Dedifferentiated amniotic fluid mesenchymal stem cell (primary cell): ENCODE results near the gene GPATCH2L.
A peak's percentile ranks its signal among the peaks of the same experiment; 100 is the strongest.

Source experiments
- DNase-seq: peaks from one replicate; pipeline ENCODE4 v3.0.0-alpha.2; 2016; ENCODE audit errors: extremely low spot score

GPATCH2L gene

DNA sequence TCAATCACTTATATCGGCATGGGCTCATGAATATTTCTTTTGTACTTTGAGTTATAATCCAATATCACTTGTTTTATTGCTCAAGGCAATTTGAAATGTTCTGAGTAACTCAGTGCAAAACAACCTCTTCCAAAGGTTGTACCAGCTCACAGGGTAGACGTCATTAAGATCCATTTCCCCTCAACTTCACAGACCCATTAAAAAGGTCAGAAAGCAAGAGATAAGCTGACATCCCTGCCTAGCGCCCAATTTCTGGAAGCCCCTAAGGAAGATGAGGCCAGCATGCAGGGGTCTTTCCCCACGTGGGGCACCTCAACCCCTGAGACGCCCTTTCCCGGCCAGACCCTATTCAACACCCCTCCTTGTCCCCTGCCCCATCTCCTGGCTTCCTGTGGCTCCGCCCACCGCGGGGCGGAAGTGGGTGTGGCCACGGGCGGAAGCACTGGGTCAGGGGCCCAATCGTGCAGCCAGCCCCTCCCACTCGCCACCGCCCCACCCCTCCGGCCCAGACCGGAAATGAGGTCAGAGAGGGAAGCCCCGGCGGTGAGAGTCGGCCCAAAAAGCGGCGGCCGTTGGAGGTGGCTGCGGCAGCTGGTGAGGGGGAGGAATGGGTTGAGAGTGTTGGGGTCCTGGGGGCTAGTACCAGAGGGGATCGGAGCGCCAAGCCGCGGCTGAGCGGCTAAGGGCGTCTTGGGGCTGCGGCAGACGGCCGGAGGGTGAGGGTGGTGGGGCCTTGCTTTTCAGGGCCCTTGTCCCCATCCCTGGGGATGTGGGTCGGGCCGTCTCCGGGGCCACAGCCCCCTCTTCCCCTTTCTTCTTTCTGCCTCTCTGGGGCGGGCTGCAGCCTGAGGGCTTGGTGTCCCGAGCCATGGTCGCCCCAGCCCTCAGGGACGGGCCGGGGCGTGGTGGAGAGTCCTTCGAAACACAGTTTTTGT, at the start of gene GPATCH2L:
TSS of gene GPATCH2L (plus strand) at position 525 of the 935 bp plus-strand sequence. CDS start 2,442 bp downstream, outside the sequence.
- DNase-seq, result peak; percentile 91

GRCh38 chr14:76104802-76105355, 46.8 kb upstream of the GPATCH2L start:
- DNase-seq, result no peak

DNA sequence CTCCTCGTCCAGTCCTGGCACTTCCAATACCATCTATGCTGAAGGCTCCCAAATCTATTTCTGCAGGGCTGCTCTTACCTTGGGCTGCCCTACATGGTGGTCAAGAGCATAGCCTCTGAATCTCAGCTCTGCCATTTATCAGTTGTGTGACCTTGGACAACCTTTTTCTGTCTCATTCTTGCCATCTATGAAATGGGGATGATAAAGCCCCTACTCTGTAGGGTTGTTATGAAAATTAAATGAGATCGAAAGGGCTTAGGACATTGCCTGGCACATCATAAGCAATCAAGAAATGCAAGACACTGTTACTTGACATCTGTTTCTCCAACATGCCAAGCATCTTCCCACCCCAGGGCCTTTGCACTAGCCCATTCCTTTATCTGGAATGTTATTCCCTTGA, 45.5 kb upstream of the GPATCH2L start:
- DNase-seq, result no peak

DNA sequence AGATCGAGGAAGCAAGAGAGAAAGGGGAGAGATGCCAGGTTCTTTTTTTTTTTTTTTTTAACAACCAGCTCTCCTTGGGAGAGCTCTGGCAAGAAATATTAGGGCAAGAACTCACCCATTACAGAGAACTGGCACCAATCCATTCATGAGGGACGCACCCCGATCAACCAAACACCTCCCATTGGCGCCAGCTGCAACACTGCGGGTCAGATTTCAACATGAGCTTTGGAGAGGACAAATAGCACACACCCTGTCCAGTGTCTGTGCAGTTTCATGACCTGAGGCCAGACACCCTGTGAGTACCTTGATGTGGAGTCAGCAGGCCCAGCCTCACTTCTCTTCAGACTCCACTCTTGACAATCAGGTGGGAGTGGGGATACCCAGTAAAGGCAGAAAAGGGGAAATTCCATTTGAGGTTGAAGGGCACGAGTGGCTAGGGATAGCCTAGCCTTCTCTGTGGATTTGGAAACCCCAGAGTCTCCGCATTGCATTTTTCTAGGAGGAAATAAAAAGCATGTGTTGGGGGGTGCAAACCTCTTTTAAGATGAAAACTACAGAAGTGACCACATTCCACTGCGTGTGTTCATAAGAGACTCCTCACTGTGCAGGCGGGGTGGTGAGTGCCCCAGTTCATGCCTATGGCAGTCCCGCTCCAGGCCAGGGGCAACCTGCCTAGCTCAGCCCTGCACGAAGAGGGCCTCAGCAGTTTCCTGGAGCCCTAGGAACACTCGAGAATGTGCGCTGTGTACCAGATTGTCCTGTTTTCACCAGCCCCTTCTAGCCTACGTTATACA, 42.4 kb upstream of the GPATCH2L start:
- DNase-seq, result no peak

- DNase-seq, result no peak
Measured at GRCh38 chr14:76112889-76113624, 38.7 kb upstream of the GPATCH2L start.

GRCh38 chr14:76113691-76114090, 38.0 kb upstream of the GPATCH2L start:
- DNase-seq, result no peak

DNA sequence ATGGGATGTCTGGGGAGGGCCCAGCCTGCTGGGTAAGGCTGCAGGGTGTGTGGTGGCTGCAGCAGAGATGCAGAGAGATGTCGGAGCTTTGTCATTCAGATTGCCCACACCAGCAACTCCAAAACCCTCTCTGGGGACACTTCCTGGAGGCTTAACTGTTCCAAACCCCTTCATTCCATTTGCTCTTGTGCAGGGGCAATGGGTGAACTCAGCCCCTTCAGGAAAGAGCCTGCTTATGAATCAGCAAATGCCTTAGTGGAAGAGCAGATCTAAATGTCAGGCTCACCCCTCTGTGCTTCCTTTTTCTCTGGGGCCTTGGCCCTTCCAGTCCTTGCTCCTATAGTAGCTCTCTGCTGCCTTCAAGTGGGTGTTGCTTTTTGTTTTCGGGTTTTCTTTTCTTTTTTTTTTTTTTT, 36.7 kb upstream of the GPATCH2L start:
- DNase-seq, result no peak

GRCh38 chr14:76117789-76118484, 33.8 kb upstream of the GPATCH2L start:
- DNase-seq, result no peak

- no peak for DNase-seq
Measured at GRCh38 chr14:76118594-76118993, 33.1 kb upstream of the GPATCH2L start.

GRCh38 chr14:76121089-76121748, 30.5 kb upstream of the GPATCH2L start:
- no peak for DNase-seq

- DNase-seq, result no peak
Measured at GRCh38 chr14:76123426-76124225, 28.1 kb upstream of the GPATCH2L start.

DNA sequence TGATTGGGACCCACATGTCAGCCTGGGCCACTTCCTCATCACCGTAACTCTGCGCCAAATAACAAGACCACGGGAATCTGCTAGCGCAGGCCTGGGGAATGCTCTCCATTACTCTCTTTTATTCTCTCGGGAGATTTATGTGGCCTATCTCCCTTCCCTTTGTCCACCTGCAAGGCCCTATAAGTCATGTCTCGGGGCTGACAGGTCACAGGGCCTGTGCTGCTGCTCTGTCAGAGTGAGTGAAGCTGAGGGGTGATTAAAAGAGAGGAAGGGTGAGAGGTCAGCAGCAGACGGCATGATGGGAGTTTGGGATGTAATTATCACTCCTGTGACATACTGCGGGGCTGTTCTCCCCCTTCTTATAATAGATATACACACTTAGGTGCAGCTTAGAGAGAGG, 26.2 kb upstream of the GPATCH2L start:
- DNase-seq, result no peak

DNA sequence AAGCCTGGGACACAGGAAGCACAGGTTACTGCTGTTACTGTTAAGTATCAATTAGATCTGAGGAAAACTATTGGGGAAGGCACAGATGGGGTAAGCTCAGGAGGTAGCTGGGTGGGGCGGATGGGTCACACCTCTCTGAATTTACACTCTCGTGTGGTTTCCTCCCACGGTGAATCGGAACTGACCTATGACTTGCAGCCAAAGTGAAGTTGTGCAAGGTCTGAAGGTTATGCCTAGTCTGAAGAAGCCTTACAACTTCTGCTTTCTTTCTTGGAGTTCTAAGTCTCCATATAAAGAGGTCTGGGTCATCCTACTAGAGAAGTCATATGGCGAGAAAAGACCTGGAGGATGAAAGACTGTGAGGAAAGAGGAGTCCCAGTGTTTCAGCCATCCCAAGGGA, 25.6 kb upstream of the GPATCH2L start:
- DNase-seq, result no peak

GRCh38 chr14:76129851-76130576, 21.7 kb upstream of the GPATCH2L start:
- DNase-seq, result no peak

DNA sequence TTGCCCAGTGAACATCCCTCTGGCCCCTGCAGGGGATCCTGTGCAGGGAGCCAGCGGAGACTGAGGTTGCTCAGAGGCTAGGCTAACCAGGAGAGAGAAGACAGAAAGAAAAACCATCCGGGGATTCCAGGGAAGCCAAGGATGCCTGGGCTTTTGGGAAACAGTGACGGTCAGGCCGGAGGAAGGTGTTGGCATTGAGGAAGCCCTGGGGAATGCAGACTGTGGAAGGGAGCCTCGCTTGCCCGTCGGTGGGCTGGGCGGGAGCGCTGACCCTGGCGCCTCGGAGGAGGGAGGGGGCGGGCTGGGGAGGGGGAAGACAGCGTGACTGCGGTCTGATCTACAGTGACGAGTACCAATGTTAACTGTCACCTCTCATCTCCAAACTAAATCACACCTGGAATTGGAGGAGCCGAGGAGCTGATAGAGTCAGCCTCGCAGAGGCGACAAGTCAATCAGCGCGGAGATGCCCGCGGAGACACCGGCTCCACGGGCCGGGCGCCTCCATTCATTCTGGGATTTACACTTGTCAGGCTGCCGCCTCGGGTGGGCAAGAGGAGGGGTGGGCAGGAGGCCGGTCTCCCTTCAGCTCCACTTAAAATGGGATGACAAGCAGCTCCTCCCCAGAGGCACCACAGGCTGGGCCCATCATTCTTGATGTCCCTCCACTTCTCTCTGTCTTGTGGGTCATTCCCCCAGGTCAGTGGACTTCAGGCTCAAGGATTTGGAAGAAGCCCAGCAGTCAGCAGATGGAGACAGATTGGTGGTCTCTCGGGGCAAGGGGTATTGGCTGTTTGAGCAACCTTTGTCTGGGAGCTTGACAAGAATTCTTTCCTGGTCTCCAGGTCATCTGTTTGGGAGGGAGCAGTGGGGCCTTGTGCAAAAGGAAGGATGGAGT, 20.4 kb upstream of the GPATCH2L start:
- DNase-seq, result no peak

- no peak for DNase-seq
Measured at GRCh38 chr14:76133103-76133502, 18.6 kb upstream of the GPATCH2L start.

GRCh38 chr14:76134231-76134630, 17.5 kb upstream of the GPATCH2L start:
- DNase-seq, result no peak

DNA sequence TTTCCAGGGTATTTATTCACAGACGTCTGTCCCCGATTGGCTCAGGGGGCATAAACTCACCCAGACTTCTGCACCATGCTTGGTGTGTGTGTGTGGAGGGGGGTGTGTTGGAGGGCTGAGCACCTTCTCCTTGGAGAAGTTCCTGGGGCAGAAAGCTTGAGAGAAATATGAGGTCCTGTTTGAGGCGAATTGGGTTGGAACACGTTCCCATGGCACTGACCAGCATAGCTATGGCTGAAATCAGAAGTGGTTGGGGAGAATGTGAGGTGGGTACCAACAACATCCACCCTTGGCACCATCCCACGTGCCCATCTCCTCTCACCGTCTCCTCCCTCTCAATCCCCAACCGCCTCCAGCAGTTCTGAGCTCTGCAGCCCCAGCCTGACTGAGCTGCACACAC, 16.0 kb upstream of the GPATCH2L start:
- DNase-seq, result no peak
